ENCODE results near the gene HDAC4. TPM values are rescaled to one million over a fixed set of nuclear protein-coding genes. Genes with fewer than 3 reads are reported as not detected.

The HDAC4 gene
- polyA plus RNA-seq, 6 donors from 2014 or later: 1.5 to 6.8 (median 2.8) TPM; not detected in 1

DNA sequence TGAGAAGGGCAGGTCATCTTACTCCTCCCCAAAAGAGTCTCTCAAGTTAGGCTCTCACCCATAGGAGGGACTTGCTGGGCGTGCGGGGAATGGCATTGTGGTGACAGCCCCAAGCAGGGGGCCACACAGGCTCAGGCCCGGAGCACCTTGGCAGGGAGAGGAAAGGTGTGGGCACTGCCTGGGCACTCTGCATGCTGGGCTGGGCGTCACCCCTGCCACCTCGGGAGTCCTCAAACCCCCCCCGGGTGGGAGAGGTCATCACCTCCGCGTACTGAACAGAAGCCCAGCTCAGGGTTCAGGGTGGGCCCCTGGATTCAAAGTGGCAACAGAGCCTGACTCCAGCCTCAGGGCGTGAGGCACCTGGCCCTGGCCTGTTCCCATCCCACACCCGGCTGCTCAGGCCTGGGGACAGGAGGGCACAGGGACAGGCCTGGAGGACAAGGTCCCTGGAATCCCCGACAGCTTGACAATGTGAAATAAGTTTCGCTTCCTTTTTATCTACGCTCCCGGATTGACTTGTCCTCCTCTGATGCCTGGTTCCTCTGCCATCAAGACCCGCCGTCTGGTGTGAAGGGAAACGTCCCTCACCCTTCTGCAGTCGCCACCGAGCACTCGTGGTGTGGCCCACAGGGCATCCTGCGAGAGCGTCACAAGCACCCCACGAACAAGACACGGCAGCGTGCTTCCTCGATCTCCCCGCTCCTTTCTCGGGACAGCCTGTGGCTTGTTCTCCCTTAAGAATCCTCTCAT lies 97.8 kb downstream of the HDAC4 start:
- peak overlapping the region in 5 of 6 donors; percentile 0 to 90 (median 74) for H3K27ac Mint-ChIP-seq
- peak; percentile 77 to 82 for ATAC-seq (ENCODE audit: low read depth in 2 of 2)
- H3K9me3 Mint-ChIP-seq: no peaks in the 10 kb centered on the region
- H3K4me1 Mint-ChIP-seq: peaks cover 49 to 59% (median 51%) of the 10 kb centered on the region in 3 donors
- no peaks in the 10 kb centered on the region for H3K27me3 Mint-ChIP-seq
- H3K36me3 Mint-ChIP-seq: no peaks in the 10 kb centered on the region
- H3K4me3 Mint-ChIP-seq: peak overlapping the region in 4 of 8 donors; percentile 3 to 73 (median 58)
- DNase-seq: peak; percentile 38

- no peaks in the 10 kb centered on the region for H3K9me3 Mint-ChIP-seq
- H3K4me1 Mint-ChIP-seq: peaks cover 51 to 66% (median 56%) of the 10 kb centered on the region in 3 donors
- peak overlapping the region in 2 of 8 donors; percentile 37 to 70 for H3K4me3 Mint-ChIP-seq
- peak overlapping the region in 3 of 6 donors; percentile 38 to 78 (median 64) for H3K27ac Mint-ChIP-seq
- ATAC-seq (ENCODE audit: low read depth in 2 of 2) (no peak), DNase-seq (no peak)
- H3K27me3 Mint-ChIP-seq: no peaks in the 10 kb centered on the region
- no peaks in the 10 kb centered on the region for H3K36me3 Mint-ChIP-seq
Observed at GRCh38 chr2:239302083-239302807, 98.6 kb downstream of the HDAC4 start.

- Mint-ChIP-seq H3K27ac (peak overlapping the region in 3 of 6 donors; percentile 39 to 82 (median 51)), H3K4me3 (peak overlapping the region in 3 of 8 donors; percentile 0 to 37 (median 19)), H3K4me1 (peaks cover 50 to 64% (median 60%) of the 10 kb centered on the region in 3 donors), H3K9me3 (no peaks in the 10 kb centered on the region), H3K36me3 (no peaks in the 10 kb centered on the region), H3K27me3 (no peaks in the 10 kb centered on the region)
- no peak for DNase-seq
- ATAC-seq (ENCODE audit: low read depth in 2 of 2): peak in 1 of 2 donors; percentile 20
Observed at GRCh38 chr2:239300871-239301735, 99.7 kb downstream of the HDAC4 start.

GRCh38 chr2:239300242-239300641 lies 100.6 kb downstream of the HDAC4 start:
- Mint-ChIP-seq H3K4me1 (peaks cover 52 to 69% (median 66%) of the 10 kb centered on the region in 3 donors), H3K4me3 (no peak overlapping the region), H3K9me3 (no peaks in the 10 kb centered on the region), H3K27ac (peak overlapping the region in 2 of 6 donors; percentile 13 to 28), H3K36me3 (no peaks in the 10 kb centered on the region), H3K27me3 (no peaks in the 10 kb centered on the region)
- ATAC-seq (ENCODE audit: low read depth in 2 of 2) (no peak), DNase-seq (no peak)

DNA sequence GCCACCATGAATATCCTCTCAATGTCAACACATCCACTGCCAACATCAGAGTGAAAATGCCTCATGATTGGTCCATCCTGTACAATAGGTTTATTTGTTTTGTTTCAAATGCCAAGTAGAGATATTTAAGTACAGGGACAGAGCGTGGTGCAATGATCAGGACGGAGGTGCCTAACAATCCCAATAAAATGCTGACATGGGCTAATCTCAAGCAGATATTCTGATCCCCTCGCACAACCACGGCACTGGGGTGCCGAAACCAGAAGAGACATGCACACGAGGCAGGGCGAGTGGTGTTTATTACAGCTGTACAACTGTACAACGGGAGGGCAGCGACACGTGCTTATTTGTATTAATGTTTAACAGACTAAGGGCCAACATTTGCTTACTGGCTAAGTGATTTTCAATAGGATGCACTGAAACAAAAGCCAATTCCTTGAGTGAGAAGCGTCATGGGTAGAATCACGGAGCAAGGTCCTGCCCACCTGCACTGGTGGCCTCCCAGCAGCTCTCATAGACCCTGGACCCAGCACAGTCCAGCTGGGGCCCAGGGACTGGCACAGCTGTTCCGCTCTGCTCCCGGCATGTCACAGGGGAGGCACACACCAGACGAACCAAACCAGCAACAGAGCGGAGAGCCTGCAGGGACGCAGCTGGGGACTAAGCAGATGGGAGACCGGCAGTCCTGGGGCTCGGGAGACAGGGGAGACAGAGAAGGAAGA lies 101.4 kb downstream of the HDAC4 start:
- peaks cover 53 to 70% (median 65%) of the 10 kb centered on the region in 3 donors for H3K4me1 Mint-ChIP-seq
- peaks cover 0 to 3% (median 0%) of the 10 kb centered on the region in 3 donors for H3K27me3 Mint-ChIP-seq
- no peaks in the 10 kb centered on the region for H3K36me3 Mint-ChIP-seq
- H3K27ac Mint-ChIP-seq: no peak overlapping the region
- ATAC-seq (ENCODE audit: low read depth in 2 of 2) (no peak), DNase-seq (no peak)
- H3K9me3 Mint-ChIP-seq: no peaks in the 10 kb centered on the region
- peak overlapping the region in 2 of 8 donors; percentile 27 to 29 for H3K4me3 Mint-ChIP-seq

- ATAC-seq (ENCODE audit: low read depth in 2 of 2) (no peak), DNase-seq (no peak)
- Mint-ChIP-seq H3K4me3 (peak overlapping the region in 4 of 8 donors; percentile 4 to 62 (median 40)), H3K27ac (peak overlapping the region in 4 of 6 donors; percentile 16 to 62 (median 38)), H3K27me3 (peaks cover 0 to 8% (median 0%) of the 10 kb centered on the region in 3 donors), H3K9me3 (no peaks in the 10 kb centered on the region), H3K36me3 (no peaks in the 10 kb centered on the region), H3K4me1 (peaks cover 51 to 71% (median 62%) of the 10 kb centered on the region in 3 donors)
Observed at GRCh38 chr2:239298116-239298804, 102.6 kb downstream of the HDAC4 start.

DNA sequence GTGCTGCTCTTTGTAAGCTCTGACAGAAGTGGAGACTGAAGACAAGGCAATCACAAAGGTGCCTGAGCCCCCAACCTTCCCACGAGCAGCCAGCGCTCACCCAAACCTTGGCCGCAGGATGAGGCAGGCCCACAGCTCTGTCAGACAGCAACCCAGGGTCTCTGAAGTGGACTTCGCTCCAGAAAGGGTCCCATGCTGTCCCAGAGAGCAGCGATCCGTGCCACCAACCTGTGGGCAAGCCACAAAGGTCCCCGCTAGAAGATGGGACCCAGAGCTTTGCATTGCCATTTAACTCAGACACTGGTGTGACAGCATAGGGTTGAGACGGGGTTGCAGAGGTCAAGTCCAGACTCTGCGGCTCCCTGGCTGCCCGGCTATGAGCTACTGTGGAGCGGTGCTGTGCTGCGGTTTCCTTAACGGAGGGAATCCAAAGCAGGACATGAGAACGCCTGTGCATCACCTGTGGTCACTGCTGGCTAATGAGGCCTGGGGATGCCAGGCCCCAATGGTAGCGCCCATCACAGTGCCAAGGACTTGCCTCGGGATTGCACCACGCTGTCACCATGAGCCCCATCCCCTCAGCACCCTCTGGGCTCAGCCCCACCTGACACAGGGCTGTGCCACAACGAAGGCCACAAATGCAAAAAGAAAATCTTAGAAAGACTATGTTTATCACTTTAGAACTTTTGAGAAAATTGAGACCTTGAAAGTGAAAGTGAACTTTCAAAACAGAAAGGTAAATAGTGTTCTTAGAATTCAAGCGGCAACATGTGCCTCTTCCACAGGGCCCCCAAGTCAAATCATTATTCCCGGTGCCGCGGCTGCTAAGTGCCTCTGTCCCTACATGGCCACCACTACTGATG lies 103.4 kb downstream of the HDAC4 start:
- H3K4me3 Mint-ChIP-seq: peak overlapping the region in 2 of 8 donors; percentile 57 to 63
- ATAC-seq (ENCODE audit: low read depth in 2 of 2): no peak
- H3K27me3 Mint-ChIP-seq: peaks cover 0 to 8% (median 3%) of the 10 kb centered on the region in 3 donors
- H3K27ac Mint-ChIP-seq: peak overlapping the region in 4 of 6 donors; percentile 19 to 86 (median 42)
- DNase-seq: no peak
- H3K9me3 Mint-ChIP-seq: no peaks in the 10 kb centered on the region
- peaks cover 46 to 68% (median 61%) of the 10 kb centered on the region in 3 donors for H3K4me1 Mint-ChIP-seq
- H3K36me3 Mint-ChIP-seq: no peaks in the 10 kb centered on the region

DNA sequence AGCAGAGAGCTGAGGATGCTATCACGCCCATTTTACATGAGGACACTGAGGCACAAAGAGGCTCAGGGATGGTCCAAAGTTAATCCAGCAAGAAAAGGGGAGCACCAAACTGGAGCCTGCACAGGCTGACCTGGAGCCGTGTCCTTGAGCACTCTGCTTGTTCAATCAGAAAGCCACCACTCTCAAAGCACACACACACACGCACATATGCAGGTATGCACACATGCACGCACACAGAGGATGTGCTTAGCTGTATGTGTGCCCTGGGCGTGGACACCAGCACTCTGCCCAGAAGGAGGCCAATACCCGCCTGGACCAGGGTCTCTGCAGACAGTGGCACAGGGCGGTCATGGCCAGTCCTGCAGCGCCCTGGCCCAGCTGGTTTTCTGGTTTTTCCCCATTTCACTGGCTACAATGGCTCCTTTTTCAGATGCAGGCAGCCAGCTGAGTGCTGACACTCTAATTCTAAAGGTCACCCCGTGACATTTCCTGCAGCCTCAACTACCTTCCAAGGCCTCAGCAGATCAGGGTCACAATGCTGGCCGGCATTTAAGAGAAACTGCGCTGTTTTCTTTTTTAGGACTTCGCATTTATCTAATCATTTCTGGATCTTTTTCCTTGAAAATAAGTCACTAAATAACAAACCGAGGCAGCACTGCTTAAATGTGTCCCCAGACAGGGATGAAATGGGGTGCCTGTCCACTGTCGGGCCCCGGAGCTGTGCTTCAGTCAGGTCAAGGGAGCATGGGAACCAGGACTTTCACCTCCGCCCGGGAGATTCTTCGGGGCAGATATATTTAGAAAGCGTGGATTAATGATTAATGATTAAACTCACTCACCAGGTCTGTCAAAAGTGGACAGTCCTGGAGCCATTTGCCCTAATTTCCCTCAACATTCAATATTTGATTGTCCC lies 104.5 kb downstream of the HDAC4 start:
- ATAC-seq (ENCODE audit: low read depth in 2 of 2) (no peak), DNase-seq (no peak)
- no peaks in the 10 kb centered on the region for H3K9me3 Mint-ChIP-seq
- H3K4me1 Mint-ChIP-seq: peaks cover 36 to 66% (median 53%) of the 10 kb centered on the region in 3 donors
- no peak overlapping the region for H3K4me3 Mint-ChIP-seq
- peaks cover 0 to 8% (median 5%) of the 10 kb centered on the region in 3 donors for H3K27me3 Mint-ChIP-seq
- H3K36me3 Mint-ChIP-seq: no peaks in the 10 kb centered on the region
- peak overlapping the region in 1 of 6 donors; percentile 13 for H3K27ac Mint-ChIP-seq

DNA sequence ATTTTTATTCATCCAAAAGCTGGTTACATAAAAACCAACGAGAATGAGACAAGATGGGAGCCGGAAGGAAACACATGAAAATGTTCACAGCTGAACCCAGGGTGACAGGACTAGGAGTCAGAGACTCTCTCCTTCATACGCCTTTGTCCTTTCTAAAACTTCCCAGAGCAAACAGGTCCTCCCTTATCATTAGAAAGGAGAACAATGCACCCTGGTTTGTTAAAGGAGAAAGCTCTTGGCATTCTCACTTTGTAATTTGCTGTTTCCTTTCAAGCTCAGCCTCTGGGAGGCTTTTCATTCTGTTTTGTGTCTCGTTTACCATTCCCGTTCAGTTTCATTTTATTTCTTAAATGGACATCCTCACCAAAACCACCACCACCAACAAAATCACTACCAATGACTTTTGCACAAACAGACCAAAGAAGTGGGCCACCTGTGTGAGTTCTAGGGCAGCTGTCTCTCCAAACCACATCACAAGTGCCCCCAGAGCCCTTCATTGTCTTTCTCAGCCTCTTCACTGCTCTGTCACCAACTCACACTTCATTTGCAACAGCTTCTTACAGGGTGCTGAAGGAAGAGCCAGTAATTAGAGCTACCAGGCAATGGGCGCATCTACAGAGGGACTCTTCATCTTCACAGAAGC lies 105.3 kb downstream of the HDAC4 start:
- ATAC-seq (ENCODE audit: low read depth in 2 of 2): no peak
- H3K4me1 Mint-ChIP-seq: peaks cover 32 to 65% (median 57%) of the 10 kb centered on the region in 3 donors
- DNase-seq: no peak
- peaks cover 2 to 8% (median 5%) of the 10 kb centered on the region in 3 donors for H3K27me3 Mint-ChIP-seq
- no peak overlapping the region for H3K4me3 Mint-ChIP-seq
- H3K9me3 Mint-ChIP-seq: no peaks in the 10 kb centered on the region
- H3K27ac Mint-ChIP-seq: peak overlapping the region in 1 of 6 donors; percentile 13
- no peaks in the 10 kb centered on the region for H3K36me3 Mint-ChIP-seq

DNA sequence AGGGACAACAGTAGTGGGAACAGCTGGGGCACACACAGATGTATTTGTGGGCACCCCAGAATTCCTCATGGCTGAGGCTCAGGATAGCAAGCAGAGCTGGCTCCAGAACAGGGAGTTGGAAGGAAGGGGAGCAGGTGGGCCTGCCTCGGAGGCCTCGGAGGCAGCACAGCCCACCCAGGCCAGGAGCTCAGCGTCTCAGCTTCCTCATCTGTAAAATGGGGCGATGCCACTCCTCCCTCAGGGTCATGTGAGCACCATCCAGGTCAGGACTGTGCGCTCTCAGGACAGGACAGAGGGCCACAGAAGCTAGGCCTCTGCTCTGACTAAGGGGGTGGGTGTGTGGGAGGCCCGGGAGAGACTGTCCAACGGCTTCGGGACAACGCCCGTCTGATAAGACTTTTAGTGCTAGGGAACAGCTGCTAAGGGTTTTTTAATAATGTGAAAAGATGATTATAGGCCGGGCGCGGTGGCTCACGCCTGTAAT lies 106.2 kb downstream of the HDAC4 start:
- peaks cover 34 to 68% (median 62%) of the 10 kb centered on the region in 3 donors for H3K4me1 Mint-ChIP-seq
- no peaks in the 10 kb centered on the region for H3K9me3 Mint-ChIP-seq
- ATAC-seq (ENCODE audit: low read depth in 2 of 2): no peak
- H3K27ac Mint-ChIP-seq: peak overlapping the region in 3 of 6 donors; percentile 83 to 88 (median 86)
- peaks cover 8 to 11% (median 11%) of the 10 kb centered on the region in 3 donors for H3K27me3 Mint-ChIP-seq
- no peak for DNase-seq
- no peaks in the 10 kb centered on the region for H3K36me3 Mint-ChIP-seq
- no peak overlapping the region for H3K4me3 Mint-ChIP-seq
